CD8-positive, alpha-beta memory T cell (primary cell): ENCODE data around the gene FAM133A. TPM values are rescaled to one million over a fixed set of nuclear protein-coding genes. Genes with fewer than 3 reads are reported as not detected.

ENCODE experiments used
- CTCF ChIA-PET: fragments of 350-600 bp; sonication (Branson Sonifier 250); formaldehyde crosslinking; loops from one replicate; lab custom pipeline; 2021; ENCODE audit warnings: antibody characterized with exemption; lab: Charles Lee
- POLR2A ChIA-PET: fragments of 350-600 bp; sonication (Branson Sonifier 250); formaldehyde crosslinking; loops from one replicate; lab custom pipeline; 2021; ENCODE audit warnings: antibody characterized with exemption; lab: Charles Lee
- DNase-seq, 5 donors: peaks; one replicate each; pipeline versions ENCODE4 v3.0.0 to v3.0.0-alpha.2; 2020 to 2022; ENCODE audit warnings: mixed read lengths in 1 of 5
- H3K27ac ChIP-seq: one replicate; pipeline ENCODE4 v1.7.0; 2013; ENCODE audit warnings: low read depth, mild to moderate bottlenecking, low read length, moderate library complexity
- H3K27me3 ChIP-seq: 2 replicates; pipeline ENCODE4 v1.7.0; 2013; ENCODE audit warnings: low read length, mild to moderate bottlenecking; ENCODE audit not compliant: insufficient read depth, poor library complexity, severe bottlenecking
- H3K36me3 ChIP-seq: 2 replicates; pipeline ENCODE4 v1.7.0; 2013; ENCODE audit warnings: mild to moderate bottlenecking, low read length, moderate library complexity; ENCODE audit not compliant: insufficient read depth
- H3K4me1 ChIP-seq: 2 replicates; pipeline ENCODE4 v1.7.0; 2013; ENCODE audit warnings: mild to moderate bottlenecking, low read length, moderate library complexity; ENCODE audit not compliant: insufficient read depth
- H3K4me3 ChIP-seq: 2 replicates; pipeline ENCODE4 v1.7.0; 2013; ENCODE audit warnings: mild to moderate bottlenecking, low read length
- H3K9me3 ChIP-seq: 2 replicates; pipeline ENCODE4 v1.7.0; 2013; ENCODE audit warnings: mild to moderate bottlenecking, low read length
- H3K27ac Mint-ChIP-seq, 8 donors: one replicate each; pipeline ENCODE4 v1.8.0; 2020 to 2021; ENCODE audit warnings: mixed read lengths in 8 of 8, mild to moderate bottlenecking in 6 of 8, inconsistent platforms in 3 of 8, moderate library complexity in 3 of 8
- H3K27me3 Mint-ChIP-seq, 2 donors: one replicate each; pipeline ENCODE4 v1.8.0; 2020 to 2021; ENCODE audit warnings: mixed read lengths in 2 of 2, mild to moderate bottlenecking in 1 of 2, moderate library complexity in 1 of 2
- H3K36me3 Mint-ChIP-seq, 3 donors: one replicate each; pipeline ENCODE4 v1.8.0; 2020 to 2021; ENCODE audit warnings: mixed read lengths in 3 of 3, inconsistent platforms in 1 of 3, mild to moderate bottlenecking in 1 of 3
- H3K4me1 Mint-ChIP-seq, 3 donors: one replicate each; pipeline ENCODE4 v1.8.0; 2020 to 2021; ENCODE audit warnings: mixed read lengths in 3 of 3, inconsistent platforms in 1 of 3, mild to moderate bottlenecking in 1 of 3
- H3K4me3 Mint-ChIP-seq, 7 donors: one replicate each; pipeline ENCODE4 v1.8.0; 2020 to 2021; ENCODE audit warnings: mixed read lengths in 7 of 7, mild to moderate bottlenecking in 6 of 7, moderate library complexity in 4 of 7, inconsistent platforms in 2 of 7
- H3K9me3 Mint-ChIP-seq, 5 donors: one replicate each; pipeline ENCODE4 v1.8.0; 2020 to 2022; ENCODE audit warnings: mixed read lengths in 5 of 5, mild to moderate bottlenecking in 3 of 5, moderate library complexity in 2 of 5, inconsistent platforms in 1 of 5
- polyA plus RNA-seq: library from polyadenylated mRNA; unstranded; fragments of 300-500 nt; fragmentation: Illumina TruSeq; gene quantifications from one replicate; pipeline ENCODE4 v1.2.3, GENCODE V29; 2021
- total RNA-seq, 2 experiments: library from RNA; stranded (reverse); gene quantifications; one replicate each; pipeline ENCODE4 v1.2.3, GENCODE V29; 2021

FAM133A gene
- total RNA-seq (not detected), polyA plus RNA-seq (not detected)

DNA sequence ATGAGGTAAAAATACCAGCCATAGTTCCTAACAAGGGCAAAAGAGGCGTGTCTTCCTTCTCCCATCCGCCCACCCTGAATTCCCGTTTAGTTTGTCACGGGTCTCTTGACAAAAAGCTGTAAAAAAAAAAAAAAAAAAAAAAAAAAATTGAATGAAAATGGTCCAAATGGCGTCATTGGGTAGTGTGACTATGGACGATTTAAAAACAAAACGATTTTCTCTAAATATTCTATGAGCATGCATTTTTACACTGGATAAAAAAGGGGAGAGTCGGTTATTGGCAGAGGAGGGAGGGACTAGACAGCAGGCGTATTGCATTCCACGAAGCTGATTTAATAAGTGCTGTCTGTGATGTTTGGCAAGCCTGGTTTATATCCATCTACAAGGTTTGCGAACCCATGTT is at the start of gene FAM133A:
Gene FAM133A, plus strand, starts transcription at position 338 of the 403 bp plus-strand sequence. CDS start 35,214 bp downstream, outside the sequence.
- H3K27ac ChIP-seq: peak within 1 kb of the TSS; percentile 43
- H3K4me1 ChIP-seq: no peaks in the 10 kb centered on the region
- peak within 1 kb of the TSS; percentile 64 to 95 (median 89) for H3K27ac Mint-ChIP-seq
- no peaks in the 10 kb centered on the region for H3K36me3 ChIP-seq
- ChIA-PET POLR2A (no interaction called here), CTCF (no interaction called here)
- peak within 1 kb of the TSS; percentile 55 for H3K4me3 ChIP-seq
- peaks cover 0 to 4% (median 0%) of the 10 kb centered on the region in 5 donors for H3K9me3 Mint-ChIP-seq
- peaks cover 0 to 8% of the 10 kb centered on the region in 2 donors for H3K27me3 Mint-ChIP-seq
- no peaks in the 10 kb centered on the region for H3K9me3 ChIP-seq
- no peaks in the 10 kb centered on the region for H3K27me3 ChIP-seq
- DNase-seq: no peak
- peaks cover 21 to 22% (median 22%) of the 10 kb centered on the region in 3 donors for H3K4me1 Mint-ChIP-seq
- H3K36me3 Mint-ChIP-seq: peaks cover 0 to 5% (median 0%) of the 10 kb centered on the region in 3 donors
- H3K4me3 Mint-ChIP-seq: peak within 1 kb of the TSS; percentile 90 to 97 (median 93)

DNA sequence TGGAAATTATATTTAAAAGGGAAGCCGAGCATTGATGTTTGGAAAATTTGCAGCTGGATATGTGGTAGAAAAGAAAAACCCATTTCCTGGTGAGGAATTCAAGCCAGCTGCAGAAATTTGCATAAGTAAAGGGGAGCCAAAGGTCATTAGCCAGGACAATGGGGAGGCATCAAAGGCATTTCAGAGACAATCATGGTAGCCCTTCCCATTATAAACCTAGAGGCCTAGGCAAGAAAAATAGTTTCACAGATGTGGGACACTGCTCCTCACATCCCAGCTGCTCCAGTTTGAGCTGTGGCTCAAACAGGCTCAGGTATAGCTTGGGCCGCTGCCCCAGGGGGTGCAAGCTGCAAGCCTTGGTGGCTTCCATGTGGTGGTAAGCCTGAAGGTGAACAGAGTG is 36.4 kb upstream of the FAM133A start:
- Histone ChIP-seq H3K4me3 (no peak overlapping the region), H3K27ac (no peak overlapping the region), H3K4me1 (no peaks in the 10 kb centered on the region), H3K36me3 (no peaks in the 10 kb centered on the region), H3K27me3 (no peaks in the 10 kb centered on the region), H3K9me3 (no peaks in the 10 kb centered on the region)
- no peak overlapping the region for H3K4me3 Mint-ChIP-seq
- DNase-seq: no peak
- no peak overlapping the region for H3K27ac Mint-ChIP-seq
- CTCF ChIA-PET: no interaction called here
- POLR2A ChIA-PET: no interaction called here
- no peaks in the 10 kb centered on the region for H3K4me1 Mint-ChIP-seq
- H3K9me3 Mint-ChIP-seq: peaks cover 0 to 12% (median 0%) of the 10 kb centered on the region in 5 donors
- H3K27me3 Mint-ChIP-seq: peaks cover 0 to 3% of the 10 kb centered on the region in 2 donors
- peaks cover 0 to 2% (median 0%) of the 10 kb centered on the region in 3 donors for H3K36me3 Mint-ChIP-seq

DNA sequence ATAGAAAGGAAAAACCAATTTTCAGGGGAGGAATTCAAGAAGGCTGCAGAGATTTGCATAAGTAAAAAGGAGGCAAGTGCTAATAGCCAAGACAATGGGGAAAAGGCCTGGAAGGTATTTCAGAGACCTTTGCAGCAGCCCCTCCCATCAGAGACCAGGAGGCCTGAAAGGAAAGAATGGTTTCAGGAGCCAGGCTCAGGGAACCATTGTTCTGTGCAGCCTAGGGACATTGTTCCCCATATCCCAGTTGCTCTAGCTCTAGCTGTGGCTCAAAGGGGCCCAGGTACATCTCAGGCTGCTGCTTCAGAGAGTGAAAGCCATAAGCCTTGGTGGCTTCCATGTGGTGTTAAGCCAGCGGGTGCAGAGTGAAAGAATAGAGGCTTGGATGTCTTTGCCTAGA is 24.6 kb upstream of the FAM133A start:
- Mint-ChIP-seq H3K9me3 (peaks cover 0 to 5% (median 0%) of the 10 kb centered on the region in 5 donors), H3K27ac (no peak overlapping the region), H3K4me3 (no peak overlapping the region), H3K4me1 (no peaks in the 10 kb centered on the region), H3K27me3 (peaks cover 0 to 6% of the 10 kb centered on the region in 2 donors), H3K36me3 (no peaks in the 10 kb centered on the region)
- POLR2A ChIA-PET: no interaction called here
- Histone ChIP-seq H3K4me3 (no peak overlapping the region), H3K27ac (no peak overlapping the region), H3K9me3 (no peaks in the 10 kb centered on the region), H3K27me3 (no peaks in the 10 kb centered on the region), H3K4me1 (no peaks in the 10 kb centered on the region), H3K36me3 (no peaks in the 10 kb centered on the region)
- CTCF ChIA-PET: no interaction called here
- DNase-seq: no peak

DNA sequence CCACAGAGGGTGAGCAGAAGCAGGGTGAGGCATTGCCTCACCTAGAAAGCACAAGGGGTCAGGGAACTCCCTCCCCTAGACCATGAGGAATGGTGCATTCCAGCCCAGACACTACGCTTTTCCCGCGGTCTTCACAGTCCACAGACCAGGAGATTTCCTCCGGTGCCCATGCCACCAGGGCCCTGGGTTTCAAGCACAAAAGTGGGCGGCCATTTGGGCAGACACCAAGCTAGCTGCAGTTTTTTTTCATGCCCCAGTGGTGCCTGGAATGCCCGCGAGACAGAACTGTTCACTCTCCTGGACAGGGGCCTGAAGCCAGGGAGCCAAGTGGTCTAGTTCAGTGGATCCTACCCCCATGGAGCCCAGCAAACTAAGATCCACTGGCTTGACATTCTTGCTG is 13.4 kb upstream of the FAM133A start:
- no peak for DNase-seq
- Mint-ChIP-seq H3K4me1 (no peaks in the 10 kb centered on the region), H3K4me3 (no peak overlapping the region), H3K27me3 (no peaks in the 10 kb centered on the region), H3K36me3 (no peaks in the 10 kb centered on the region), H3K27ac (no peak overlapping the region), H3K9me3 (no peaks in the 10 kb centered on the region)
- Histone ChIP-seq H3K27ac (no peak overlapping the region), H3K4me3 (no peak overlapping the region), H3K27me3 (no peaks in the 10 kb centered on the region), H3K4me1 (no peaks in the 10 kb centered on the region), H3K9me3 (no peaks in the 10 kb centered on the region), H3K36me3 (no peaks in the 10 kb centered on the region)
- CTCF ChIA-PET: no interaction called here
- POLR2A ChIA-PET: no interaction called here

DNA sequence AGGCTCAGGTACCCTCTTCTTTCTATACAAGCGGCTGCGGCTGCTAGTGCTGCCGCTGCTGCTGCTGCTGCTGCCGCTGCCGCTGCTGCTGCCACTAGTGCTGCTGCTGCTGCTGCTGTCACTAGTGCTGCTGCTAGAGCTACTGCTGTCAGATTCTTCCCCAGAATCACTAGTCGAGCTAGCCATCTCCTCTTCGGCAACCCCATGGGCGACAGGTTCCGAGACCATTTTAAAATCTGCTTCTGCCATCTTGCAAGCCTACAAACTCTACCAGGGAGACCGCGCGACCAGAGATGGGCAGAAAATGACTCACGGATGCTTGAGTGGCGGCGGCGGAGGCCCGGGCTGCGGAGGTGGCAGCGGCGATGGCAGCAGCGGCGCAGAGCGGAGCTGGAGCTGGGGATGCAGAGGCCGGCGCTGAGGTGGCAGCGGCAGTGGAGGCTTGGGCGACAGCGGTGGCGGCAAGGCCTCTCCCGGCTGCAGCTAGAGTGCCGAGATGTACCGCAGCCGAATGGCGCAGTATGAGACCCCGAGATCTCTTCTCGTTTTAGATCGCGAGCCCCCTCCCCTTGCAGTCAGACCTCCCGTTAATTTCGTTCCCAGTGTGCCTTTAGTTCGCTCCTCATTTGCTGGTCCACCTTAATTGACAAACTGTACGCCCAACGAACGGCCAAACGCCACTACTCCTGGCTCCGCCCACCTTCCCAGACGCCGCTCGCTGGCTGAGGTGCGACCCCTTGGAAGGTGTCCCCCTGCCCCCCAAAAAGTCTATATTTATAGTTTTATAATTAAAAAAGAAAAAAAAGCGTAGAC is 744 bp upstream of the FAM133A start, which contains the start of gene NAP1L3:
Gene NAP1L3, minus strand, starts transcription at position 523 of the 813 bp plus-strand sequence. Its CDS starts 274 bp downstream, at position 249.
- H3K4me3 ChIP-seq: peak within 1 kb of the TSS; percentile 55
- no peaks in the 10 kb centered on the region for H3K9me3 ChIP-seq
- H3K36me3 ChIP-seq: no peaks in the 10 kb centered on the region
- ChIA-PET POLR2A (no interaction called here), CTCF (no interaction called here)
- peak within 1 kb of the TSS; percentile 43 for H3K27ac ChIP-seq
- H3K4me1 ChIP-seq: no peaks in the 10 kb centered on the region
- Mint-ChIP-seq H3K9me3 (peaks cover 0 to 4% (median 0%) of the 10 kb centered on the region in 5 donors), H3K4me3 (peak within 1 kb of the TSS; percentile 90 to 97 (median 93)), H3K4me1 (peaks cover 21 to 22% (median 22%) of the 10 kb centered on the region in 3 donors), H3K27me3 (peaks cover 0 to 8% of the 10 kb centered on the region in 2 donors), H3K27ac (peak within 1 kb of the TSS; percentile 64 to 95 (median 89)), H3K36me3 (peaks cover 0 to 5% (median 0%) of the 10 kb centered on the region in 3 donors)
- DNase-seq: peak; percentile 18 to 66 (median 62)
- no peaks in the 10 kb centered on the region for H3K27me3 ChIP-seq

DNA sequence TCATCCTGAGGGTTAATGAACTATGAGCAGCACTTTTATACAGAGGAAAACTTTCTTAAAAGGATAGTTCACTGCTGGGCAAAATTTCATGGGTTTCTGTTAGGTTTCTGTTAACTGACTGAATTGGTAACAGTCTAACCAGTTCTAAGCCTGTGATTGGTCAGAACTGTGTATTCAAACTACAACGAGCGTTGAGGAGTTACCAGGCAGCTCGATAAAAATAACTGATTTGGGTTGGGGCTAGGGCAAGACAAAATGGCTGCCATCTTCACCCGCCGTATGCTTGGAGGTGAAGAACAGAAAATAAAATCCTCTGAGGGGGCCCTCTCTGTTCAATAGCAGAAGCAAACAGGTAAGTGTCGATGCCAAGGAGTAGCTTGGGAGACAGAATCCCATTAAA is 22.0 kb downstream of the FAM133A start:
- DNase-seq: no peak
- no peak overlapping the region for H3K27ac Mint-ChIP-seq
- CTCF ChIA-PET: no interaction called here
- H3K36me3 ChIP-seq: no peaks in the 10 kb centered on the region
- peaks cover 0 to 2% (median 0%) of the 10 kb centered on the region in 5 donors for H3K9me3 Mint-ChIP-seq
- no peaks in the 10 kb centered on the region for H3K4me1 Mint-ChIP-seq
- no peak overlapping the region for H3K4me3 Mint-ChIP-seq
- H3K27me3 ChIP-seq: no peaks in the 10 kb centered on the region
- H3K36me3 Mint-ChIP-seq: no peaks in the 10 kb centered on the region
- H3K9me3 ChIP-seq: no peaks in the 10 kb centered on the region
- no peak overlapping the region for H3K4me3 ChIP-seq
- H3K27ac ChIP-seq: no peak overlapping the region
- no peaks in the 10 kb centered on the region for H3K4me1 ChIP-seq
- POLR2A ChIA-PET: no interaction called here
- H3K27me3 Mint-ChIP-seq: peaks cover 0 to 3% of the 10 kb centered on the region in 2 donors

- peaks cover 0 to 2% of the 10 kb centered on the region in 2 donors for H3K27me3 Mint-ChIP-seq
- no peaks in the 10 kb centered on the region for H3K4me1 ChIP-seq
- H3K9me3 Mint-ChIP-seq: peaks cover 0 to 2% (median 0%) of the 10 kb centered on the region in 5 donors
- ChIA-PET CTCF (no interaction called here), POLR2A (no interaction called here)
- H3K27ac ChIP-seq: no peak overlapping the region
- no peak overlapping the region for H3K4me3 Mint-ChIP-seq
- H3K36me3 ChIP-seq: no peaks in the 10 kb centered on the region
- H3K36me3 Mint-ChIP-seq: no peaks in the 10 kb centered on the region
- no peaks in the 10 kb centered on the region for H3K9me3 ChIP-seq
- no peaks in the 10 kb centered on the region for H3K27me3 ChIP-seq
- no peaks in the 10 kb centered on the region for H3K4me1 Mint-ChIP-seq
- H3K4me3 ChIP-seq: no peak overlapping the region
- no peak for DNase-seq
- no peak overlapping the region for H3K27ac Mint-ChIP-seq
Measured at GRCh38 chrX:93703701-93704100, 29.7 kb downstream of the FAM133A start.

DNA sequence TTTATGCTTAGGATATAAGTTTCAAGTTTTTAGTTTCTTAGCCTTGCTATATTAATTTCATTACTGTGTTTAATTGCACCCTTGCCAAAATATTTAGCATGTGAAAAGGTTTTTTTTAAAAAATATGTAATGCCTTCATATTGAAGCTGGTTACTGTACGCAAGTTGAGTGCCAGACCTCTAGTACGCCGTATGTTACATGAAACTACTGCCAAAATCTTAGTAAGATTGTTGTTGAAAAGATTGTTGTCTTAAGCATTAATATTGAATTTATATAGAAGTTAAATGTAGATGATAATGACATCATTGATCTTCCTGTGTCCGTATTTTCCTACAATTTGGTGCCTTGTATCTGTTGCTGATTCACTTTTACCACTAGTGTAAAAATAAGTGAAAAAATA is 37.1 kb downstream of the FAM133A start:
- Histone ChIP-seq H3K36me3 (no peaks in the 10 kb centered on the region), H3K27me3 (no peaks in the 10 kb centered on the region), H3K27ac (no peak overlapping the region), H3K4me3 (no peak overlapping the region), H3K4me1 (no peaks in the 10 kb centered on the region), H3K9me3 (no peaks in the 10 kb centered on the region)
- Mint-ChIP-seq H3K36me3 (no peaks in the 10 kb centered on the region), H3K27ac (no peak overlapping the region), H3K9me3 (no peaks in the 10 kb centered on the region), H3K4me3 (no peak overlapping the region), H3K27me3 (peaks cover 0 to 2% of the 10 kb centered on the region in 2 donors), H3K4me1 (no peaks in the 10 kb centered on the region)
- DNase-seq: no peak
- CTCF ChIA-PET: no interaction called here
- POLR2A ChIA-PET: no interaction called here
